ENCODE results near the gene A4GALT.

The A4GALT gene

GRCh38 chr22:42655693-42656092 is 65.0 kb downstream of the A4GALT start:
- no peak for TF ChIP-seq CTCF (IDR thresholded peaks at IDR 0.05; ENCODE audit: insufficient read depth, low read depth, low read length, missing control alignments)
- DNase-seq (ENCODE audit: low read depth) = peak; percentile 92

DNA sequence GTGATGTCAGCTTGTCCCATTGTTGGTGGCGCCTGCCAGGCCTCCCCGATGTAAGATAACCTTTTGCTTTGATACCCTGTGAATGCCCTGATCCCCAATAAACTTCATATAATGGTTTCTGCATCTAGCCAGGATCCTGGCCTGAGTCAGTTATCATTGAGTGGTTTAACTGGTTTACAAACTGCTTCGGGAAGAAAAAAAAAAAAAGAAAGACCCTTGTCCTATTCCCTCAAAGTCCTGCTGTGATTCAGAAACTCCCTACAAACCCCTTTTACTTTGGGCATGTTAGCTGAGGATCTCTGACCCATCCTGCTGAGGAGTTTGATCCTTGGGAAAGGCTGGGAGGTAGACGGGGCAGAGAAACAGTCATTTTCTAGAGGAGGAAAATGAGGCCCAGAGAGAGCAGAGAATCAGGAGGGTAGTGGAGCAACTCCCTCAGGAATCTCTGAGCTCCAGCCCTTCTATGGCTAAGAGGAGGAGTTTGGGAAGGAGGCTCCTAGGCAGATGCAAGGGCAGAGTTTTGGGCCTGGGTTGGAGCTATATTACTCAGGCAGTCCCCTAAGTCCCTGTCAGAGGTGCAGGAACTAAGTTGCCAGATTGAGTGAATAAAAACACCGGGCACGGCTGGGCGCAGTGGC is 66.1 kb downstream of the A4GALT start:
- TF ChIP-seq CTCF (IDR thresholded peaks at IDR 0.05; ENCODE audit: insufficient read depth, low read depth, low read length, missing control alignments) = no peak
- DNase-seq (ENCODE audit: low read depth) = no peak
- no peak overlapping the region for H3K4me3 ChIP-seq (ENCODE audit: low read depth, low read length)

More at GRCh38 chr22:42655693-42656092, 65.0 kb downstream of the A4GALT start:
- no peak overlapping the region for H3K4me3 ChIP-seq (ENCODE audit: low read depth, low read length)

DNA sequence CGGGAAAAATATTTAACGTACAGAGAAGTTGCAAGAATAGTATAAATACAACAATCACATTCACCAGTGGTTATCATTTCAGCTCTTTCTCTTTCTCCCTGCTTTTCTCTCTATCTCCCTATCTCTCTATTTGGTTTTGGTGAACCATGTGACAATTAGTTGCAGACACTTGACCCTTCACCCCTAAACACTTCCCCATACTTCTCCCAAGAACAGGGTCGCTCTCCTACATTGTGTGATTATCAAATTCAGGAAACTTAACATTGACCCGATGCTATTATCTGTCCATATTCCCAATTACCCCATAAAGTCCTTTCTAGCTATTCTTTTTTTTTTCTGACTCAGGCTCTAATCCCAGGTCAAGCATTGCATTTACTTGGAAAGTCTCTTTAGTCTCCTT is 66.7 kb downstream of the A4GALT start:
- no peak for DNase-seq (ENCODE audit: low read depth)
- TF ChIP-seq CTCF (IDR thresholded peaks at IDR 0.05; ENCODE audit: insufficient read depth, low read depth, low read length, missing control alignments) = no peak

DNA sequence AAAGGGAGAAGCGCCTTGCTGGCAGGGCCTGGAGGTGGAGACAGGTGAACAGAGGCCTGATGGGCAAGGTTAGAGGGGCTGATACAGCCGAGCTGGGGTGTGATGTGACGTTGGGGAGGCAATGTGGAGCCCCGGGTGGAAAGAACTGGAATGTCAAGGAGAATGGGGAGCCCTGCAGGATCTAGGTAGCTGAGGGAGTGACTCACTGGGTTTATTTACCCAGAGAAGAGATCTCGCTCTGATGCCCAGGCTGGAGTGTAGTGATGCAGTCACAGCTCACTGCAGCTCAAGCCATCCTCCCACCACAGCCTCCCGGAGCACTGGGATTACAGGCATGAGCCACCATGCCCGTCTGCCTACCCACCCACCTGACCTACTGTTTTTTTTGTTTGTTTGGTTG is 69.5 kb downstream of the A4GALT start:
- no peak overlapping the region for H3K4me3 ChIP-seq (ENCODE audit: low read depth, low read length)
- TF ChIP-seq CTCF (IDR thresholded peaks at IDR 0.05; ENCODE audit: insufficient read depth, low read depth, low read length, missing control alignments) = no peak
- DNase-seq (ENCODE audit: low read depth) = no peak

More for the DNA sequence above, 66.7 kb downstream of the A4GALT start:
- no peak overlapping the region for H3K4me3 ChIP-seq (ENCODE audit: low read depth, low read length)

- peak; percentile 87 for DNase-seq (ENCODE audit: low read depth)
- no peak for TF ChIP-seq CTCF (IDR thresholded peaks at IDR 0.05; ENCODE audit: insufficient read depth, low read depth, low read length, missing control alignments)
- peak within 1 kb of the TSS; percentile 73 for H3K4me3 ChIP-seq (ENCODE audit: low read depth, low read length)
Observed at GRCh38 chr22:42649246-42650099, 71.2 kb downstream of the A4GALT start, which contains the start of gene CYB5R3. CYB5R3 (minus strand) TSS chr22:42649392; CDS start chr22:42649315, 77 bp downstream.

DNA sequence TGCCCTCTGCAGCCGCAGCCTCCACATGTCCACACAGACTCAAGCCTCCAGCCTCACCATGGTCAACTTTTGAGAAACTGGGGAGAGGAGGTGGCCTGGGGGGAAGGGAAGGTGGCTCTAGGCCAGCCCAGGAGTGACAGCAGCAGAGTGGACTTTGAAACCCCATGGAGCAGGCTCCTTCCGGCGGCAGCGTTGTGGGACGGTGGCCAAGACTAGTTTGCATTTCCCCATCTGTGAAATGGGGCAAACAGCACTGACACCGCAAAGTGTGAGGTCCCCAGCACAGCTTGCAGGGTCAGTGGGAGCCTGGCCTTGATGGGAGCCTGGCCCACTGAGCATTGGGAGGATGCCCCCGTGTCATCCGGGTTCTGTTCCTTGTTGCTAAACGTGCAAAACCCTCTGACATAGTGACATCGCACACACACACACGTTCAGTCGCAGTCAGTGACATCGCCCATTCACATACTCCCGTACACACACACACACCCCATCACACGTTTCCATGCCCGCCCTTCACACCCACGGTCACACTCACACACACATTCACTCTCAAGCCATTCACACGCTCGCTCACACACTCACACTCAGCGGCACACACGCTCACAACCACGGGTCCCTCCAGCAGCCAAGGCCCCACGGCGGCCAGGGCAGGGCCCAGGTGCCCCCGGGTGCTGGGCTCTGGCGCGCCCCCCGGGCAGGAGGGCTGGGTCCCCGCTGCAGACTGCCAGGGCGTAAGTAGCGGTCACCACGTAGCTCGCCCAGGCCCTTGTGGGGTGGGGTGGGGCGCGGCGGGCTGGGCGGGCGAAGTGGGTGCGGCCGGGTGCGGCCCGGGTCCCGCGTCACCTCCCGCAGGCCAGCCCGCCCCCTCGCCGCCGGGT is 72.1 kb downstream of the A4GALT start:
- TF ChIP-seq CTCF (IDR thresholded peaks at IDR 0.05; ENCODE audit: insufficient read depth, low read depth, low read length, missing control alignments) = no peak
- H3K4me3 ChIP-seq (ENCODE audit: low read depth, low read length) = peak overlapping the region; percentile 73
- peak; percentile 62 for DNase-seq (ENCODE audit: low read depth)
